GM23248 (cell line): ENCODE data around the gene ZIC5.

Experiments used
- EZH2 ChIP-seq: fragments of 200-600 bp; sonication (generic); IDR thresholded peaks from 2 replicates; pipeline ENCODE4 v1.6.1; 2018; ENCODE audit warnings: antibody characterized with exemption, mild to moderate bottlenecking; ENCODE audit not compliant: insufficient read depth, poor library complexity, severe bottlenecking
- EZH2phosphoT487 ChIP-seq: fragments of 200-600 bp; sonication (generic); IDR thresholded peaks from 2 replicates; pipeline ENCODE4 v1.6.1; 2018; ENCODE audit warnings: antibody characterized with exemption, moderate library complexity, mild to moderate bottlenecking, low read depth; ENCODE audit not compliant: insufficient read depth

DNA sequence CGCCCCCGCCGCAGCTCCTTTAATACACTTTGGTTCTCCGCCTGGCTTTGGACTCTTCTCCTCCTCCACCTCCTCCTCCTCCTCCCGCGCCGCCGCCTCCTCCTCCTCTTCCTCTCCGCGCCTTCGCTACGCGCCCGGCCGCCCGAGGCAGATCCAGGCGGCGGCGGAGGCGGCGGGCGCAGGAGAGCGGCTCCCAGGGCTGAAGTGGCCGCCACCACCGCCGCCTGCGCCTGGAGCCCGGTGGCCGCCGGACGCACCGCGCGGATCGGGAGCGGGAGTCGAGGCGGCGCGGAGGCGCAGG lies 10.1 kb upstream of the ZIC5 start, which contains the start of gene ZIC2:
- TF ChIP-seq EZH2 (no peak), EZH2phosphoT487 (no peak)
